K562 (cell line): Measurements from ENCODE around the gene DDX46. TPM values are rescaled to one million over a fixed set of nuclear protein-coding genes. Genes with fewer than 3 reads are reported as not detected.
A peak's percentile ranks its signal among the peaks of the same experiment; 100 is the strongest.

Experiments
- ATAC-seq: fragments of 200-7000 bp; cut with Tn5 transposase; 3 replicates; pipeline ENCODE4 v1.9.1; 2020; ENCODE audit warnings: moderate library complexity
- BruUV-seq: library from RNA; stranded (reverse); fragments of 400-500 nt; replicated peaks from 2 replicates; lab custom pipeline; 2021; lab: Mats Ljungman, UMichigan
- CTCF ChIA-PET: fragments of 300-600 bp; formaldehyde crosslinking; extraction: SDS; loops from one replicate; lab custom pipeline; 2021; ENCODE audit warnings: low intra/inter-chr PET ratio; lab: Yijun Ruan, JAX
- POLR2A ChIA-PET: fragments of 300-600, 350-650 bp; sonication (Branson Sonifier 250); formaldehyde crosslinking; extraction: SDS; loops from one replicate; lab custom pipeline; 2021; ENCODE audit warnings: antibody characterized with exemption, inconsistent platforms; lab: Yijun Ruan, JAX
- DNase-seq, 4 experiments: peaks; one replicate each; pipeline versions ENCODE4 v3.0.0 to v3.0.0-alpha.2; 2011 to 2018; ENCODE audit warnings: low spot score in 3 of 4, mixed read lengths in 3 of 4; ENCODE audit errors: extremely low read depth in 1 of 4
- FAIRE-seq: peaks from 2 replicates; lab custom pipeline; 2011; peaks lifted over from hg19 to GRCh38; lab: Jason Lieb, UNC
- H2AFZ ChIP-seq: 2 replicates; pipeline ENCODE4 v1.6.0; 2011; ENCODE audit warnings: low read depth, low read length, control low read depth, inconsistent platforms
- H3K27ac ChIP-seq: fragments of 200-600 bp; 3 replicates; pipeline ENCODE4 v1.8.0; 2011; ENCODE audit warnings: low read depth, mild to moderate bottlenecking, control low read depth, inconsistent platforms, low read length, moderate library complexity, mixed read lengths; ENCODE audit errors: extremely low read depth
- H3K27me3 ChIP-seq, 2 experiments: fragments of 300-600 bp in 1 of 2; 2 replicates in 1 of 2; 3 replicates in 1 of 2; pipeline versions ENCODE4 v1.6.0 to v1.8.0; 2011; ENCODE audit warnings: inconsistent platforms in 2 of 2, low read length in 2 of 2, mild to moderate bottlenecking in 1 of 2, mixed read lengths in 1 of 2, moderate library complexity in 1 of 2; ENCODE audit not compliant: control insufficient read depth in 2 of 2, insufficient read depth in 2 of 2
- H3K36me3 ChIP-seq: fragments of 300-600 bp; 3 replicates; pipeline ENCODE4 v1.8.0; 2011; ENCODE audit warnings: mild to moderate bottlenecking, low read length, inconsistent platforms; ENCODE audit not compliant: control insufficient read depth, insufficient read depth
- H3K4me1 ChIP-seq, 2 experiments: fragments of 200-600 bp in 1 of 2; replicated peaks in 1 of 2; 2 replicates in 1 of 2; 3 replicates in 1 of 2; pipeline versions ENCODE4 v1.5.1 to v1.8.0; 2011; ENCODE audit warnings: inconsistent platforms in 2 of 2, low read length in 2 of 2, mild to moderate bottlenecking in 1 of 2, mixed read lengths in 1 of 2, moderate library complexity in 1 of 2; ENCODE audit not compliant: control insufficient read depth in 2 of 2, insufficient read depth in 2 of 2
- H3K4me2 ChIP-seq: 2 replicates; pipeline ENCODE4 v1.6.1; 2011; ENCODE audit warnings: low read length, control low read depth, inconsistent platforms, mixed read lengths; ENCODE audit not compliant: insufficient read depth
- H3K4me3 ChIP-seq: fragments of 200-600 bp; sonication (generic), shearing (Covaris generic); 2 replicates; pipeline ENCODE4 v1.5.1; 2016; ENCODE audit warnings: control low read depth, inconsistent platforms
- H3K79me2 ChIP-seq: fragments of 200-600 bp; 3 replicates; pipeline ENCODE4 v1.8.0; 2011; ENCODE audit warnings: low read length, inconsistent platforms; ENCODE audit not compliant: control insufficient read depth, insufficient read depth
- H3K9ac ChIP-seq, 2 experiments: 2 replicates each; pipeline versions ENCODE4 v1.6.0 to v1.6.1; 2011; ENCODE audit warnings: low read depth in 2 of 2, low read length in 2 of 2, control low read depth in 1 of 2, inconsistent platforms in 1 of 2, mild to moderate bottlenecking in 1 of 2, mixed read lengths in 1 of 2; ENCODE audit not compliant: insufficient read depth in 1 of 2
- H3K9me1 ChIP-seq: one replicate; pipeline ENCODE4 v1.6.0; 2011; ENCODE audit warnings: inconsistent platforms, mild to moderate bottlenecking, low read length, moderate library complexity; ENCODE audit not compliant: control insufficient read depth, insufficient read depth
- H3K9me3 ChIP-seq: replicated peaks from 2 replicates; pipeline ENCODE4 v1.5.1; 2011; ENCODE audit warnings: low read depth, low read length, inconsistent platforms; ENCODE audit not compliant: control insufficient read depth, insufficient read depth
- H4K20me1 ChIP-seq: replicated peaks from 2 replicates; pipeline ENCODE4 v1.6.1; 2011; ENCODE audit warnings: low read length, inconsistent platforms, mixed read lengths; ENCODE audit not compliant: control insufficient read depth, insufficient read depth
- HSF4 ChIP-seq: fragments of 250-450 bp; sonication (Bioruptor Pico); IDR thresholded peaks from 2 replicates; pipeline ENCODE4 v2.1.2; 2022; ENCODE audit warnings: mild to moderate bottlenecking, moderate library complexity, borderline replicate concordance
- JUND ChIP-seq, 2 experiments: IDR thresholded peaks; 2 replicates in 1 of 2; 3 replicates in 1 of 2; pipeline ENCODE4 v1.6.1; 2011; ENCODE audit warnings: borderline replicate concordance in 2 of 2, low read depth in 2 of 2, low read length in 2 of 2, improper control_type of control experiment in 1 of 2, missing biosample characterization in 1 of 2, missing genetic modification characterization in 1 of 2, missing genetic modification reagents in 1 of 2
- MEIS2 ChIP-seq: fragments of 450-650 bp; IDR thresholded peaks from 2 replicates; pipeline ENCODE4 v1.6.1; 2014; ENCODE audit warnings: mild to moderate bottlenecking; ENCODE audit not compliant: partially characterized antibody
- MYC ChIP-seq, 2 experiments: fragments of 250-450 bp in 1 of 2; sonication (Bioruptor Pico) in 1 of 2; IDR thresholded peaks; 2 replicates each; pipeline versions ENCODE4 v1.5.1 to v1.6.1; 2012 to 2021; ENCODE audit warnings: low read depth in 2 of 2, borderline replicate concordance in 1 of 2, improper control_type of control experiment in 1 of 2, low read length in 1 of 2, mild to moderate bottlenecking in 1 of 2, moderate library complexity in 1 of 2
- ZKSCAN8 ChIP-seq: fragments of 200-800 bp; sonication (Bioruptor generic); IDR thresholded peaks from 2 replicates; pipeline ENCODE4 v1.6.1; 2016; ENCODE audit warnings: missing genetic modification characterization, missing compliant biosample characterization
- ZNF551 ChIP-seq: fragments of 250-450 bp; sonication (Bioruptor Pico); IDR thresholded peaks from 2 replicates; pipeline ENCODE4 v1.5.0; 2021; ENCODE audit warnings: mild to moderate bottlenecking, moderate library complexity
- ZNF766 ChIP-seq: fragments of 200-800 bp; sonication (Bioruptor generic); conservative IDR thresholded peaks from 2 replicates; pipeline ENCODE4 v1.6.1; 2016; ENCODE audit warnings: missing genetic modification characterization, missing compliant biosample characterization
- WGBS: fragments of 100-300 bp; shearing (Covaris generic); methylation state at CpG from one replicate; pipeline ENCODE4 v1.1.6; 2016; ENCODE audit warnings: low coverage, mixed read lengths; ENCODE audit not compliant: insufficient coverage; ENCODE audit errors: missing lambda C conversion rate; 5-methylcytosine and 5-hydroxymethylcytosine counted together
- in situ Hi-C: fragments of 300-500 bp; cut with MboI; formaldehyde crosslinking; loops from 4 replicates; pipeline ENCODE4 v1.15.0; 2018; ENCODE audit warnings: inconsistent platforms, mixed read lengths
- intact Hi-C: fragments of 100-400 bp; cut with micrococcal nuclease; formaldehyde crosslinking; loops from 2 replicates; pipeline ENCODE4 v1.14.2; 2022
- polyA plus RNA-seq, 8 experiments: library from polyadenylated mRNA; depleted of rRNA in 4 of 8; stranded (reverse) in 5 of 8; unstranded in 3 of 8; fragments of >200 nt; fragmentation: Nextera tagmentation in 2 of 8; fragmentation: Illumina TruSeq in 1 of 8; extraction: Ambion mirVana in 2 of 8; extraction: Trizol in 1 of 8; gene quantifications; 2 replicates each; pipeline versions ENCODE4 v1.2.1 to v1.2.3, GENCODE V29; 2011 to 2014; ENCODE audit warnings: inconsistent platforms in 1 of 8, missing spikeins in 1 of 8
- total RNA-seq, 7 experiments: library from RNA; depleted of rRNA in 6 of 7; stranded (reverse); fragments of >200 nt in 6 of 7; fragmentation: Illumina TruSeq in 2 of 7; extraction: Trizol in 2 of 7; gene quantifications; 2 replicates each; pipeline versions ENCODE4 v1.2.1 to v1.2.3, GENCODE V29; 2011 to 2021; ENCODE audit warnings: low replicate concordance in 1 of 7

Gene DDX46
- total and polyA plus RNA-seq, 9 of the 15 experiments (the other 6 are each of a cell fraction or from before 2014, with no cell fraction given), result 26.2 to 99.0 (median 76.4) TPM

- no peaks in the 10 kb centered on the region for H3K9me1 ChIP-seq
- peak overlapping the region; percentile 93 for H3K4me3 ChIP-seq
- peak overlapping the region; percentile 96 for H3K9ac ChIP-seq
- peaks cover 46% of the 10 kb centered on the region for H3K36me3 ChIP-seq
- peak overlapping the region; percentile 84 for H3K4me2 ChIP-seq
- BruUV-seq, result TSS peak; percentile 65
- FAIRE-seq (no peak), DNase-seq (peak in 2 of 4 experiments; percentile 31 to 56), ATAC-seq (peak; percentile 33)
- no peaks in the 10 kb centered on the region for H4K20me1 ChIP-seq
- H3K27me3 ChIP-seq, result no peaks in the 10 kb centered on the region
- POLR2A ChIA-PET, result interaction anchor here (0.7 to 1.2 kb wide), 7 partner anchors 9 to 88 kb away, joined by 3 to 7 read pairs (median 4); partner anchors contain the start of gene DDX46
- peak overlapping the region; percentile 96 for H3K27ac ChIP-seq
- TF ChIP-seq JUND (IDR thresholded peaks at IDR 0.05; ENCODE audit: borderline replicate concordance, low read depth, low read length) (no peak), JUND (tag; IDR thresholded peaks at IDR 0.05; ENCODE audit: borderline replicate concordance, low read depth, low read length) (no peak), ZKSCAN8 (no peak), MEIS2 (peak; percentile 6), ZNF766 (CRISPR knock-in tag) (peak; percentile 4; the same call in 1 of the 2 replicates), HSF4 (CRISPR knock-in tag) (no peak), MYC (IDR thresholded peaks at IDR 0.05; ENCODE audit: low read depth, low read length) (no peak), MYC (CRISPR knock-in tag; IDR thresholded peaks at IDR 0.05; ENCODE audit: borderline replicate concordance, low read depth) (0 out of 2 replicates have a peak, but pooled peaks have one; percentile 0), ZNF551 (CRISPR knock-in tag) (no peak)
- H3K79me2 ChIP-seq, result peaks cover 50% of the 10 kb centered on the region
- in situ Hi-C loops (no loop called here), intact Hi-C loops (loop anchor here (2.0 to 5.0 kb wide), 3 partner anchors 58 to 454 kb away; partner anchors contain the start of genes CAMLG and PCBD2)
- H2AFZ ChIP-seq, result peak overlapping the region; percentile 81
- CTCF ChIA-PET, result no interaction called here
- H3K4me1 ChIP-seq, result peaks cover 18 to 36% of the 10 kb centered on the region in 2 experiments; a peak in 4 of 5 replicates
- H3K9me3 ChIP-seq, result no peaks in the 10 kb centered on the region
- 2% methylated on average over 11 of the region's 11 CpGs for WGBS
These were observed 88.0 kb downstream of the DDX46 start for GRCh38 chr5:134846641-134846960.
